HG03521 (cell line): ENCODE data around the gene FAR2.
"Not testable (repeated sequence)": the region's sequence is repeated elsewhere in the genome, so short reads cannot be mapped to it uniquely, and the experiment has no call there.

Experiments
- ATAC-seq: cut with Tn5 transposase; IDR thresholded peaks from one replicate; pipeline ENCODE4 v1.9.1; 2021; ENCODE audit warnings: mild to moderate bottlenecking, moderate library complexity; ENCODE audit not compliant: unreplicated experiment

FAR2 gene

GRCh38 chr12:29230800-29231560, 81.9 kb downstream of the FAR2 start:
- no peak for ATAC-seq

GRCh38 chr12:29232086-29232485, 83.0 kb downstream of the FAR2 start:
- no peak for ATAC-seq

DNA sequence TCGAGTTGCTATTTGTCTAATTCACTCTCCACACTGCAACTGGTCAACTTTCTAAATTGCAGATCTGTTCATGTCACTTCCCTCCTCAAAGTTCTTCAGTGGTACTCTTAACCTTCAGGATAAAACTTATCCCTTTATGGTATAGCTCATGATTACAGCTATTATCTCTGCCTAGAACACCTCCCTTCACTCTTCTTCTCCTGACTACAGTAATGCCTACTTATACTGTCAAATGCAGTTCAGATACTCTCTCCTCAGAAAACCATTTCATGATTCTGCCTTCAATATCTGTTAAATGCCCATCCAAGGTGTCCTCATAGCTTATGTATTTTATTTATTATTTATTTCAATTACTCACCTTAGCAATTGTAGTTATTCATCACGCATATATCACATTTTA, 85.5 kb downstream of the FAR2 start:
- ATAC-seq = no peak

- ATAC-seq = no peak
Observed at GRCh38 chr12:29234965-29235626, 86.0 kb downstream of the FAR2 start.

- no peak for ATAC-seq
Observed at GRCh38 chr12:29238822-29239291, 89.8 kb downstream of the FAR2 start.

- ATAC-seq = no peak
Observed at GRCh38 chr12:29239336-29239735, 90.3 kb downstream of the FAR2 start.

GRCh38 chr12:29240441-29240840, 91.4 kb downstream of the FAR2 start:
- ATAC-seq = no peak

GRCh38 chr12:29241821-29242591, 92.9 kb downstream of the FAR2 start:
- ATAC-seq = peak; percentile 74

DNA sequence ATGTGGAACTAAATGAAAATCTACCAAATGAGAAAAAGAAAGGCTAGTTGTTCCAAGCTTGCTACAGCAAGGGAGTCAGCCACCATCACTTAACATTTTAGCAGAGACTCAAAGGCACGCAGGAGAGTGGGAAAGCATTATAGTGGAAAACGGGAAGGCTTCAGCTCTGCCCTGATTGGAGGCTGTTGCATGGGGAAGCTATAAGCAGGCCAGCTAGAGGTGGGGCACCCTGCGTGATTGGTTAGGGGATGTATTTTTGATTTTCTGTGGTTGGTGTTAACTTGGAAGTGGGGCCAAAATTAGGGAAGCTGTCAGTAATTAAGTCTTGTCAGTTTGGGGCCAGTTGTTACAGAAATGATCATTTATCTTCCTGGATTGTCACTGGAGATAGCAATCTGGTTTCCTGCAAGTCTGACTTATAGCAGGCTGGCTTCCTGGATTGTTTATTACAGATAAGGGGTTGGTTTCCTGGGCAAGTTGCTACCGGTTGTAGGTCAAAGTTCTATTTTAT, 93.9 kb downstream of the FAR2 start:
- ATAC-seq = no peak

DNA sequence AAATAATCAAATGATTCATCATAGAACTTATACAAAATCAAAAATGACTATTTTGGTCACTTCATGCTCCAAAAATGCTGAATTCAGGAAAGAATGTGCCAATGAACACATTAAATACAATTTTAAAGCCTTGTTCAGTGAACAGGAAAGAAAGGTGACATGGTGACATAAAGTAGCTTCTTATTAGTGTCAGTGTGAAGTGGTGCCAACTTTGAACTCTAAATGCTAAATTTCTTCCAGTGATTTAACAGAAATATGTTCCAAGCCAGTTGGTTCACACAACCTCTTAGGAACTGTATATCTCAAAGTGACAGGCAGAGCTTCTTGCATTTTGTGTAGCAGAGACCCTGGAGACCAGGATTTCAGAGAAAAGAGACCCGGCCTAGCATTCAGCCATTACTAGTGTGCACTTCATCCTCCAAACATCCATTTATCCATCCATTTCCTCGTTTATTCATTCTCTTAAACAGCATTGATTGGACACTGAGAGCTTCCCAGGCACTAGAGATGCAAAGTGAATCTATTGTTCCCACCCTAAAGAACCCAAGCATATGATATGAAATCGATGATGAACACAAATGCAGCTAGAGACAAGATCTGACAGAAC, 95.2 kb downstream of the FAR2 start:
- no peak for ATAC-seq

DNA sequence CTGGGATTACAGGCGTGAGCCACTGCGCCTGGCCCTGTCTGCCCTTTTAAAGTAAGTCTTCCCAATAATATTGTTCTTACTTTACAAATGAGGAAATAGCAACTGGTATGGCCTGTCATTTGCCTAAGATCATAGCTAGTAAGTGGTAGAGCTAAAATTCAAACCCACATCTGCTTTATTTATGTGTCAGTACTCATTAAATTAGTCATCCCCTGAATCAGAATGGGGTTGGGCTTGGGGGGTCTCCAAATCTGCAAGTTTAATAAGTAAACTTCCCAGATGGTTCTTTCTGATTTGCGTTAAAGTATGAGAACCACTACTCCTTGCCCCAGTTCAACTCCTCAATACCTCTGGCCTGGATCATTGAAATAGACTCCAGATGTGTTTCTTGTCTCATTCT, 96.2 kb downstream of the FAR2 start:
- no peak for ATAC-seq

DNA sequence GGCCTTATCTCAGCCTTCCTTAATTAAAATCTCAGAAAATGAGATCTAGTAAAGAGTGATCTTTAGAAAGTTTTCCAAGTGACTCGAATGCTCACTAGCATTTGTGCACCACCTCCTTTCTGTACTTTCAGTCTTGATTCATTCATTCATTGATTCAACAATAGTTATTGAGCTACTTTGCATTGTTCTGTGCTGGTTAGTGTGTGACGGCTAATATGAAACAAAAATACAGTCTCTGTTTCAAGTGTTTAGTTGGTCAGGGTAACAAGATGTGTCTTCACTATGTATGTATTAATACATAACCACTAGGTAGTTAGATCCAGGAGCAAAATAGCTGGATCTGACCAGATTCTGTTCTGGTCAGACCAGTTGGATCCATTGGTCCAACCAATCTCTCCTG, 100.9 kb downstream of the FAR2 start:
- no peak for ATAC-seq

DNA sequence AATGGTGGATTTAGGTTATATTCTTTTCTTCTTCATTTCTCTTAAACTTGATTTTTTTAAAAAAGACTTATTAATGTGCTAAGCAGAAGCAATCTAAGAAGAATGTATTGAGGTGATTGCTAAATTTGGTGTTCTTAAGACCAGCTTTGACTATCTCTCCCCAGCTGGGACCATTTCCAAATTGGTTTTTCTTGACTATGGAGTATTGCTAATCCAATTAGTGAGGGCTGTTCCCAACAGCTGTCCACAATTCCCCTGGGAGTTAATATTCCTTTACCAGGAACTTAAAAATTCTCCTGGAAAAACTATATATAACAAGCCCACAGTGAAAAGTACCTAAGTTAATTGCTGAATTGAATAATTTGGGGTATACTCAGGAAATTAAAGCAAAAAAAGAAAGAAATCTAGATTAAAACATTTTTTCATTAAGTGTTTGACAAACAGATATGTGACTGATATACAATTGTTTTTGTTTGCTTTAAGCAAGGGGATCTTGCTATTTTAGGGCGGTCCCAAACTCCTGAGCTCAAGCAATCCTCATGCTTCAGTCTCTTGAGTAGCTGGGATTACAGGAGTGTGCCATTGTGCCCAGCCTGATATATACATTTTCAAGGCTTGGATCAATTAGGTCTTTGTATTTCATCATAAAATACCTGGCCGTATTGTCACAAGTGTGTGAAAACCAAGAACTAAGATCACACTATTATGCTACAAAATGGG, 105.0 kb downstream of the FAR2 start:
- ATAC-seq = no peak

DNA sequence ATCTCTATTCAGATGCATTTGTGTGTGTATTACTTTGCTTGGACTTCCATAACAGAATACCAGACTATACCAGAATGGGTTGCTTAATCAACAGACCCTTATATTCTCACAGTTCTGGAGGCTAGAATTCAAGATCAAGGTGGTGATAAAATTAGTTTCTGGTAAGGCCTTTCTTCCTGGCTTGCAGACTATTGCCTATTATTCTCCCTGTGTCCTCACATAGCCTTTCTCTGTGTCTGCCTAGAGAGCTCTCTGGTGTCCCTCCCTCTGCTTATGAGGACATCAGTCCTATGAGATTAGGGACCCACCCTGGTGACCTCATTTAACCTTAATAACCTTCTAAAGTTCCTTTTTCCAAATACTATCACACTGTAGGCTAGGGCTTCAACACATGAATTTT, 106.0 kb downstream of the FAR2 start:
- no peak for ATAC-seq

DNA sequence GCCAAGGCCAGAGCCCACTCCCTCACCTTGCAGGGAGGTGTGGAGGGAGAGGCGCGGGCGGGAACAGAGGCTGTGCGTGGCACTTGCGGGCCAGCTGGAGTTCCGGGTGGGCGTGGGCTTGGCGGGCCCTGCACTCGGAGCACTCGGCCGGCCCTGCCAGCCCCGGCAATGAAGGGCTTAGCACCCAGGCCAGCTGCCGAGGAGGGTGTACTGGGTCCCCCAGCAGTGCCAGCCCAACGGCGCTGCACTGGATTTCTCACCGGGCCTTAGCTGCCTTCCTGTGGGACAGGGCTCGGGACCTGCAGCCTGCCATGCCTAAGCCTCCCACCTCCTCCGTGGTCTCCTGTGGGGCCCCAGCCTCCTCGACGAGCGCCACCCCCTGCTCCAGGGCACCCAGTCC, 107.5 kb downstream of the FAR2 start:
- ATAC-seq = no peak

DNA sequence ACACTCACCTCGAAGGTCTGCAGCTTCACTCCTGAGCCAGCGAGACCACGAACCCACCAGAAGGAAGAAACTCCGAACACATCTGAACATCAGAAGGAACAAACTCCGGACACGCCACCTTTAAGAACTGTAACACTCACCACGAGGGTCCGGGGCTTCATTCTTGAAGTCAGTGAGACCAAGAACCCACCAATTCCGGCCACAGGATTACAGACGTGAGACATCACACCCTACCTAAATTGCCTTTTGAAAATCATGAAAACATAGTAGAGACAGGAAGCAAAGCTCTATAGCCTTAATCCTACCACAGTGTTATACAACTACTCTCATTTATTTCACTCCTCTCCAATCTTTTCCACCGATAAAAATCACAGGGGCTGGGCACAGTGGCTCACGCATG, 108.6 kb downstream of the FAR2 start:
- not testable (repeated sequence) for ATAC-seq

GRCh38 chr12:29264424-29264823, 115.3 kb downstream of the FAR2 start:
- no peak for ATAC-seq

GRCh38 chr12:29269706-29270408, 120.8 kb downstream of the FAR2 start:
- ATAC-seq = no peak

DNA sequence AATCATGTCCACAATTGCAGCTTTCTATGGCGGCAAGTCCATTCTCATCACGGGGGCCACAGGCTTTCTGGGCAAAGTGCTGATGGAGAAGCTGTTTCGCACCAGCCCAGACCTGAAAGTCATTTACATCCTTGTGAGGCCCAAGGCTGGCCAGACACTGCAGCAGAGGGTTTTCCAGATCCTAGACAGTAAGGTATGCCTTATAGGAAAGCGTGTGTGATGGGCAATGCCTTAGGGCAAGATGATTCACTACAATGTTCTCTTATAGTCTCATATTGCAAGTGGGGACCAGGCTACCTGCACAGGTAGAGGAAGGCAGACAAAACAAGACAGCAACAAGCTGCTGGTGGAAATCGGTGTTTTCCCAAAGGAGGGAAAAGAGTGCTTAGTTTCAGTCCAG, 121.4 kb downstream of the FAR2 start:
- no peak for ATAC-seq
